ENCODE results near the gene SIL1.
"Not testable (repeated sequence)": the region's sequence is repeated elsewhere in the genome, so short reads cannot be mapped to it uniquely, and the experiment has no call there.

Gene SIL1

DNA sequence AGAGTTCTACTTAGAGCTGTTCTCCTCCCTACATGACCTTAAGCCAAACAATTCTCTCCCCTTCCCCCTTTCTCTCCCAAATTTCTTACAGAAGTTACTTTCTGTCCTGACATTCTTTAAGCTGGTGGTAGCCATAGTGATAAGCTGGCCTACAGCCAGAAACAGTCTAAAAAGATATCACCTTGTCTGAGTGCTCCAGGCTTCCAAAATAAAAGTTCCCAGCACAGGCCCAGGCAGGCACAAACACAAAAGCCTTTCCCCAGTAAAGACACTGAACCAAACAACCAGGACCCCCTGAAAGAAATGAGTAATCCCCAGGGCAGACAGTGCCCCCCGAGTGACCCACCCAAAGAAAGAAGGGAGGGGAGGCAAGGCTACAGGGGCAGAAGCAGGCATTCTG lies 19.2 kb downstream of the SIL1 start:
- H3K4me1 ChIP-seq, result peaks cover 69% of the 10 kb centered on the region
- no peaks in the 10 kb centered on the region for H3K36me3 ChIP-seq
- H3K27me3 ChIP-seq, result no peaks in the 10 kb centered on the region
- H3K4me2 ChIP-seq, result peak overlapping the region; percentile 77
- no peak overlapping the region for H3K27ac ChIP-seq
- peak overlapping the region; percentile 2; the same call in 1 of the 2 replicates for H3K9ac ChIP-seq
- peaks cover 8% of the 10 kb centered on the region for H3K9me3 ChIP-seq
- H3K4me3 ChIP-seq, result no peak overlapping the region
- peaks cover 64% of the 10 kb centered on the region for H4K20me1 ChIP-seq
- no peak for TF ChIP-seq Cebpa-rat (IDR thresholded peaks at IDR 0.05)

DNA sequence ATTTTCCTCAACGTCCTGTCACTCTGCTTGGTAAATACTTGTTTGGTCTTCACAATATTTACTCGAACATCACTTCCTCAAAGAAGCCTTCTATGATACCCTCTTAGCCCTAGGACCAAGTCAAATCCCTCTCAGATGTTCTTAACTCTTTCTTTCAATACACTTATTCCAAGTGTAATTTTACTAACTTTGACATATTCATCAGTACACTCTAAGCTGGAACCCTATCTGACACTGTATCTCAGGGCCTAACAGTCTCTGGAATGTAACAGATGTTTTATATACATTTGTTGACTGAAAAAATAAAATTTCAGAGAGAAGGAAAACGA lies 19.6 kb downstream of the SIL1 start:
- Histone ChIP-seq H3K4me2 (peak overlapping the region; percentile 77), H3K27ac (no peak overlapping the region), H4K20me1 (peaks cover 60% of the 10 kb centered on the region), H3K27me3 (no peaks in the 10 kb centered on the region), H3K4me1 (peaks cover 65% of the 10 kb centered on the region), H3K4me3 (no peak overlapping the region), H3K9ac (no peak overlapping the region), H3K36me3 (no peaks in the 10 kb centered on the region), H3K9me3 (peaks cover 11% of the 10 kb centered on the region)
- no peak for TF ChIP-seq Cebpa-rat (IDR thresholded peaks at IDR 0.05)

DNA sequence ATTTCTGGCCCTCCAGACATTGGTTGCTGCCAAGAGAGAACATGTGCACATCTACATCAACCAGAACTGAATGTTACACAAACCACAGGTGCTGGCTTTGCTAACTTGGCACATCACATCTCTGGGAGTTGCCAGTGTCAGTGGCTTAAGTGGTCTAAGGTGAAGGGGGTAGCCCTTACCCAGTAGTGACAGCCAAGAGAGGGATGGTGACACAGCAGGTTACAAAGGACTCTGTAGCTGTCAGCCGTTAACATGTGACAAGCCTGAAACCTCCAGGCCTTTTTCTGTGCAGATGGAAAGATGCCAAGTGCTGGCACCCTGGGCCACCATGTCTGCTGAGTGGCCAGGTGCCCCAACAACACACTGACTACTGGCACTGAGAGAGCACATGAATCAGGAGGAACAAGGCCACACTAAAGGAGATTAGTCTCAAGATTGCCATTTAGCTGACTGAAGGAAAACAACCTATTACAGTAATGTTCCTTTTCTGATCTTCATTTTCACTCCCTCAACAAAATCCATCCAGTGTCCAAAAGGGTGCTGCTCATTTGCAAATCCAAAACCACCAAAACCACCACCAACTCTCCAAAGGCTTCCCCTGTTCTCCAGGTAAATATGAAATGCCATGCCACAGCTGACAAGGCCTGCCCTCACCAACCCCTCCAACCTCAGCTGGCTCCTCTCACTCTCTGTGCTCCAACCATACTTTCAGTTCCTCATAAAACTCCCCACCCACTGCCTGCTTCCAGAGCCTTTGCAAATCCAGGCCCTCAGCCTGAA lies 20.2 kb downstream of the SIL1 start:
- Histone ChIP-seq H3K9me3 (peaks cover 16% of the 10 kb centered on the region), H4K20me1 (peaks cover 55% of the 10 kb centered on the region), H3K4me2 (peak overlapping the region; percentile 77), H3K27me3 (no peaks in the 10 kb centered on the region), H3K36me3 (no peaks in the 10 kb centered on the region), H3K9ac (0 out of 2 replicates have a peak overlapping the region, but pooled peaks have one; percentile 21), H3K4me3 (no peak overlapping the region), H3K27ac (peak overlapping the region; percentile 33), H3K4me1 (peaks cover 60% of the 10 kb centered on the region)
- no peak for TF ChIP-seq Cebpa-rat (IDR thresholded peaks at IDR 0.05)

DNA sequence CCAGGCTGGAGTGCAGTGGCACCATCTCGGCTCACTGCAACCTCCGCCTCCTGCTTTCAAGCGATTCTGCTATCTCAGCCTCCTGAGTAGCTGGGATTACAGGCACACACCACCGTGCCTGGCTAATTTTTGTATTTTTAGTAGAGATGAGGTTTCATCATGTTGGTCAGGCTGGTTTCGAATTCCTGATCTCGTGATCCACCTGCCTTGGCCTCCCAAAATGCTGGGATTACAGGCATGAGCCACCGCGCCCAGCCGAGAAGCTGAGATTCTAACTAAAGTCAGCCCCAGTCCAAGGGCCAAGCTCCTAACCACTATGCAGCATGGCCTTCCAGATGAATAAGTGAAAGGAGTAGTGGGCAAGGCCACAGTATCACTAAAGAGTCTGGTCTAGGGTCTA lies 20.9 kb downstream of the SIL1 start:
- not testable (repeated sequence) for H3K4me3 ChIP-seq, H3K27me3 ChIP-seq, H3K36me3 ChIP-seq
- H3K9me3 ChIP-seq, result peaks cover 23% of the 10 kb centered on the region
- peak overlapping the region; percentile 77 for H3K4me2 ChIP-seq
- H3K4me1 ChIP-seq, result peaks cover 53% of the 10 kb centered on the region
- peak overlapping the region; percentile 33; the same call in 1 of the 2 replicates for H3K27ac ChIP-seq
- peaks cover 48% of the 10 kb centered on the region for H4K20me1 ChIP-seq
- H3K9ac ChIP-seq, result 0 out of 2 replicates have a peak overlapping the region, but pooled peaks have one; percentile 21

DNA sequence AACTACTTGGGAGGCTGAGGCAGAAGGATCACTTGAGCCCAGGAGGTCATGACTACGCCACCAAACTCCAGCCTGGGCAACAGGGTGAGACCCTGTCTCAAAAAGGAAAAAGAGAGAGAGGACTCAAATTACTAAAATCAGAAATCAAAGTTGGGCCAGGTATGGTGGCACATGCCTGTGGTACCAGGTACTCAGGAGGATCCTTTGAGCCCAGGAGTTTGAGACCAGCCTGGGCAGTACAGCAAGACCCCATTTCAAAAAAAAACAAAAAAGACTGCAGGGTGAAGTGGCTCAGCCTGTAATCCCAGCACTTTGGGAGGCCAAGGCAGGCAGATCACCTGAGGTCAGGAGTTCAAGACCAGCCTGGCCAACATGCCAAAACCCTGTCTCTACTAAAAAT lies 23.8 kb downstream of the SIL1 start:
- not testable (repeated sequence) for H3K36me3 ChIP-seq, H3K4me3 ChIP-seq, H3K4me2 ChIP-seq, H3K9ac ChIP-seq, H3K27me3 ChIP-seq, H3K27ac ChIP-seq
- peaks cover 24% of the 10 kb centered on the region for H3K4me1 ChIP-seq
- H3K9me3 ChIP-seq, result peaks cover 37% of the 10 kb centered on the region
- peaks cover 22% of the 10 kb centered on the region; the same call in 1 of the 2 replicates for H4K20me1 ChIP-seq

DNA sequence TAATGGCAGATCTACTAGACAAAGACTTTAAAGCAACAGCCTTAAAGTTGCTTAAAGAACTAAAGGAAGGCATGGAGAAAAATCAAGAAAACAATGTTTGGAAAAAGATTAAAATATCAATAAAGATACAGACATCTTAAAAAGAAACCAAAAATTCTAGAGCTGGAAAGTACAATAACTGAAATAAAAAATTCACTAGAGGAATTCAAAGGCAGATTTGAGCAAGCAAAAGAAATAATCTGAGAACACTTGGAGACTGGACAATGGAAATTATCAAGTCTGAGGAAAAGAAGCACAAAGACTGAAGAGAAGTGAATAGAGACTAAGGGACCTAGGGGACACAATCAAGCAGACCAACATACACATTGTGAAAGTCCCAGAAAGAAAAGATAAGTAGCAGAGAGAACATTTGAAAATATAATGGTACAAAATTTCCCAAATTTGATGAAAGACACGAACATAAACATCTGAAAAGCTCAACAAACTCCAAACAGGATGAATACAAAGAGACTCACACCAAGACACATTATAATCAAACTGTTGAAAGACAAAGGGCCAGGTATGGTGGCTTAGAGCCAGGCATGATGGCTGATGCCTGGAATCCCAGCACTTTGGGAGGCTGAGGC lies 26.3 kb downstream of the SIL1 start:
- Histone ChIP-seq H3K4me1 (no peaks in the 10 kb centered on the region), H3K4me3 (no peak overlapping the region), H3K9me3 (peaks cover 37% of the 10 kb centered on the region), H3K36me3 (peaks cover 8% of the 10 kb centered on the region; the same call in 1 of the 2 replicates), H3K27me3 (no peaks in the 10 kb centered on the region), H3K27ac (no peak overlapping the region), H3K4me2 (no peak overlapping the region), H3K9ac (no peak overlapping the region), H4K20me1 (no peaks in the 10 kb centered on the region)
- TF ChIP-seq Cebpa-rat (IDR thresholded peaks at IDR 0.05), result no peak

DNA sequence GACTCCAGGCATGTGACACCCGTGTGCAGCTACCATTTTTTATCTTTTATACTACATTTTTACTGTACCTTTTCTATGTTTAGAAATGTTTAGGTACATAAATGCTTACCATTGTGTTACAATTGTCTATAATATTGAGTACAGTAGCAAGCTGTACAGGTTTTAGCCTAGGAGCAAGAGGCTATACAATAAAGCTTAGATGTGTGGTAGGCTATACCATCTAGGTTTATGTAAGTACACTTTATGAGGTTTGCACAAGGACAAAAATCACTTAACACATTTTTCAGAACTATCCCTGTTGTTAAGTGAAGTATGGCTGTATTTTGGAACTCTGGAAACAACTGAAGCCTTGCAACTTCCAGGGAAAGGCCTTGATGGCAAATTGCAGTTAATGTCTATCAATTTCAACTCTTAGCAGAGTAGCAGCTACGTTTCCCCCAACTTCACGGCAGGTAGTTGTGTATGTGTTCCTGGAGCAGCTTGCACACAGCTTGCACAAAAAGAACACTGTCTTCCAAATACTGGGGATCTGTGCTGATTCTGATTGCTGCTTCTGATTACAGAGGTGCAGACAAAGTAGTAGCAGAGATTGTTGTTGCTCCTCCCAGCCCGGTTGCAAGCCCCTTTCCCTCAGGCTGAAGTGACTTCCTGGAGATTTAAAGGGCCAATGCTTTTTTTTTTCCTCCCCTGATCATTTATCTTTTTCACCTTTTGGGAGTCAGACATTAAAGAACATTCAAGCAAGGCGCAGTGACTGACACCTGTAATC lies 30.0 kb downstream of the SIL1 start:
- H3K4me2 ChIP-seq, result no peak overlapping the region
- H4K20me1 ChIP-seq, result no peaks in the 10 kb centered on the region
- H3K4me3 ChIP-seq, result no peak overlapping the region
- no peaks in the 10 kb centered on the region for H3K4me1 ChIP-seq
- H3K27ac ChIP-seq, result no peak overlapping the region
- H3K9ac ChIP-seq, result no peak overlapping the region; the same call in 1 of the 2 replicates
- peaks cover 8% of the 10 kb centered on the region; the same call in 1 of the 2 replicates for H3K36me3 ChIP-seq
- peaks cover 22% of the 10 kb centered on the region for H3K9me3 ChIP-seq
- no peaks in the 10 kb centered on the region for H3K27me3 ChIP-seq
- TF ChIP-seq Cebpa-rat (IDR thresholded peaks at IDR 0.05), result no peak

GRCh38 chr5:139167533-139167932 lies 30.6 kb downstream of the SIL1 start:
- H3K4me2 ChIP-seq, result no peak overlapping the region
- no peaks in the 10 kb centered on the region for H4K20me1 ChIP-seq
- no peaks in the 10 kb centered on the region for H3K27me3 ChIP-seq
- H3K9me3 ChIP-seq, result peaks cover 16% of the 10 kb centered on the region
- no peak for TF ChIP-seq Cebpa-rat (IDR thresholded peaks at IDR 0.05)
- H3K4me1 ChIP-seq, result no peaks in the 10 kb centered on the region
- no peak overlapping the region for H3K27ac ChIP-seq
- peaks cover 6% of the 10 kb centered on the region; the same call in 1 of the 2 replicates for H3K36me3 ChIP-seq
- no peak overlapping the region for H3K4me3 ChIP-seq
- no peak overlapping the region for H3K9ac ChIP-seq

GRCh38 chr5:139167063-139167462 lies 31.1 kb downstream of the SIL1 start:
- Histone ChIP-seq H3K4me3 (no peak overlapping the region), H3K4me1 (no peaks in the 10 kb centered on the region), H3K9ac (no peak overlapping the region), H3K36me3 (0 out of 2 replicates have a peak, but pooled peaks cover 3% of the 10 kb centered on the region), H3K27ac (no peak overlapping the region), H3K27me3 (no peaks in the 10 kb centered on the region), H3K4me2 (no peak overlapping the region), H4K20me1 (no peaks in the 10 kb centered on the region), H3K9me3 (peaks cover 11% of the 10 kb centered on the region)
- no peak for TF ChIP-seq Cebpa-rat (IDR thresholded peaks at IDR 0.05)

DNA sequence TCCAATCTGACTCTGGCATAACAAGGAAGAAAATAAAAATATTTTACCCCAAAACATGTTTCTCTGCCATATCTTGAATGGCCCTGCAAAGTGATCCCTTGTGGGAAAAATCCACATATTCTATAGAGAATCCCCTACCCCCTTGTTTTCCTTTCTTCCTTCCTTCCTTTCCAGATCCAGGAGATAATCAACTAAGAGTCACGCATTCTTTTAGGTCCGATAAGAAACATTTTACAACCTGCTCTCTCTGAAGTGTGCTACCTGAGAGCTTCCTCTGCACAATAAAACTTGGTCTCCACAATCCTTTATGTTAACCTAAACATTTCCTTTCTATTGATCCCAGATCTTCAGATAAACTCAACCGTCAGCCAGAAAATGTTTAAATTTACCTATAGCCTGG lies 33.3 kb downstream of the SIL1 start:
- H3K36me3 ChIP-seq, H3K27ac ChIP-seq, H4K20me1 ChIP-seq, H3K9ac ChIP-seq, H3K27me3 ChIP-seq, H3K4me2 ChIP-seq, H3K4me1 ChIP-seq, H3K9me3 ChIP-seq, H3K4me3 ChIP-seq: not testable (repeated sequence)
